Hepatic stellate cell (primary cell): Measurements from ENCODE around the gene IGLL1.
"Not testable (repeated sequence)": the region's sequence is repeated elsewhere in the genome, so short reads cannot be mapped to it uniquely, and the experiment has no call there.

Source experiments
- DNase-seq: peaks from one replicate; pipeline ENCODE4 v3.0.0; 2011; ENCODE audit warnings: low spot score

IGLL1 gene

DNA sequence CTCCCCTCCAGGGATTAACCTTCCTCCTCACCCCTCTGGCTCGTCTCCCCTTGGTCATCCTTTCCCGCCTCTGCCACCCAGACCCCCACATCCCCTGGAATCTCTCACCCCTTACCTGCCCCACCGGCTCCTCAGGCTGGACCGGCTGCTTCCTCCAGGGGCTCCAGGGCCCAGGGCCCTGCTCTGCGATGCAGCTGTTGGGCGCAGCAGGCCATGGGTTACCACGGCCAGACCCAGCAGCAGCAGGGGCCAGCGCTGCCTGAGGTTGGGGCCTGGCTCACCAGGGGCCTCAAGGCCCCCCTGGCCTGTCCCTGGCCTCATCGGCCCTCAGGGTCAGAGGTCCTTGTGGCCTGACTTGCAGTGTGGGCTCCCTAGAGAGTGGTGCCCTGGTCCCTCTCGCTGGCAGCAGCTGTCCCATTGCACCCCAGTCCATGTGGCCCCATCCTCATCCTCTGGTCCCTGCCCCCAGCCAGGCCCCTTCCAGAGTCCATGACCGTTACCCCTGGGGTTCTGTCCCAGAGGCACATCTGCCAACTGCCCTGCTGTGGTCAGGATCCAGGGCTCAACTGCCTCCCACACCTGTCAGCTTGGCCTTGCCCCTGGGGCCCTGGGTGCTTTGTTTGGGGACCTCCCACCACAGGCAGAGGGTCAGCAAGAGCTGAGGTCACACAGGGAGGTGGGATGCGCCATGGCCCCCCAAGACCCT is at the start of gene IGLL1:
IGLL1 (minus strand) TSS at position 421 of the 706 bp plus-strand sequence; CDS start at position 321, 100 bp downstream.
- DNase-seq, result no peak

DNA sequence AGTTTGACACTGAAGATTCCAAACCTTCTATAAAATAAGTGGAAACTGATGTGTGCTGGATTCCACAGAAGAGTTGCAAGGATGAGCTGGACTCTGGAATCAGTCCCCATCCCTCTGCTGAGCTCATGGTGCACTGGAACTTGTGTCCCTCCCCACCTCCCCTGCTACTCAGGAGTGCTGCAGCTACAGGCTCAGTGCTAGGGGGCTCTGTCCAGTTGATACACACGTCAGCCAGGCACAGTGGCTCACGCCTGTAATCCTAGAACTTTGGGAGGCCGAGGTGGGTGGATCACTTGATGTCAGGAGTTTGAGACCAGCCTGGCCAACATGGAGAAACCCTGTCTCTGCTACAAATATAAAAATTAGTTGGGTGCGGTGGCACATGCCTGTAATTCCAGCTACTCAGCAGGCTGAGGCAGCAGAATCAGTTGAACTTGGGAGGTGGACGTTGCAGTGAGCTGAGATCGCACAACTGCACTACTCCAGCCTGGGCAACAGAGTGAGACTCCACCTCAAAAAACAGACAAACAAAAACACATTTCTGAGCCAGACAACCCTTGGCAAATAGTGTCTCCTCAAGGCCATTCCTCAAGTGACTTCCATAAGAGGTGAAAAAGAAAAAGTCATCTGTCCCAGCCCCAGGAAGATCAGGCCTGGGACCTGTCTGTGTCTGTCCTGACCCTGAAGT is 48.1 kb upstream of the IGLL1 start:
- not testable (repeated sequence) for DNase-seq

DNA sequence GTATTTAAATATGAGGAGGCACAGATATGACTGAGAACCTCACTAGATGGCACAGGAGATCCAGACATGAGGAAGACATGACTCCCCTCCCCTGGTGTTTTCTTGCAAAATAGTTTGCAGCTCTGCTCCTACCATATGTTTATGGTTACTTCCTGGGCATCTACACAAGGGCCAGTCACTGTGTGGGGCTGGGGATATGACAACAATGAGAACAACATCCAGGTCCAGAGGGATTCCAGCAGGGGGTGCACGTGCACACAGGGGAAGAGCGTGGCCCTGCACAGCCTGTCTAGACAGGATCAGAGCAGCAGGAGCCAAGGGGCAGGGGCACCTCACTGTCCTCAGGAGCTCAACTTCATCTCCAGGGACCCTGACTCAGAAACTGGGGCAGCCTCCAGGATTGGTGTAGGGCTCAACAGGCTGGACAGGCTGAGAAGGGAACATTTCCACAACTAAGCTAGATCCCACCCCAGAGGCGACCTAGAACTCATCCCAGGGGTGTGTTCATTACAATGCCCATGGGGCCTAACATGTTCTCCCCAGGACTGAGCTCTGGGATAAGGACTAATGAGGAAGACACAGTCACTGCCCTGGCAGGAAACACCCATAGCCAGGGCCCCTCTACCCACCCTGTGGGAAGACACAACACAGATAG is 47.4 kb upstream of the IGLL1 start:
- DNase-seq, result not testable (repeated sequence)

DNA sequence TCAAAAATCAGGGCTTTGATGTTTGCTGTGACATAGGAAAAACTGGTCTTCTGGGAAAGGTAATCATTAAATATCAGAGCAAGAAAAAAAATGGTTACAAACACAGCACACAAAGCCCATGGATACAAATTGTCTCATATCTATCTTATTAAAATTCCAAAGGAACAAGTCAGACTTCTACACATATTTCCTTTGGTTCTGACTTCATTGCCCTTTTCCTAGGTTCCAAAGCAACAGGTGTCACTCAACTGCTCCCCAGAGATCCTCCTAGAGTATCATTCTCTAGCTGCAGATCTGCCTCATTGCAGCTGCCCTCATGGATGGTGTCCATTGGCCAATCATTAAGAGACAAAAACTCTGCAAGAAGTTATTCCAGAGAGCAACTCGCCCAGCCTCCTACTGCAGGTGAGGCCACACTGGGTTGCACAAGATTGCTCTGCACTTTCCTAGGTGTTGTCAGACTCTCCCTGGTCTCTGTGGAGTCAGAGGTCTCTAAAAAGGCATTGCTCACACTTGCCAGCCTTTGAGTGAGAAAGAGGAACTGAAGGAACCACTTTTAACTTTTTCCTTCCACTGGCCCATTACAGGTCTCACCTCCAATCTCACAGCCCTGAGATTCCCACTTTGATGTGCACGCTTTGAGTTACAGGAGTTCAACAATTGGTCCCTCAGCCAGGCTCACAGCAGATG is 46.3 kb upstream of the IGLL1 start:
- DNase-seq, result no peak

DNA sequence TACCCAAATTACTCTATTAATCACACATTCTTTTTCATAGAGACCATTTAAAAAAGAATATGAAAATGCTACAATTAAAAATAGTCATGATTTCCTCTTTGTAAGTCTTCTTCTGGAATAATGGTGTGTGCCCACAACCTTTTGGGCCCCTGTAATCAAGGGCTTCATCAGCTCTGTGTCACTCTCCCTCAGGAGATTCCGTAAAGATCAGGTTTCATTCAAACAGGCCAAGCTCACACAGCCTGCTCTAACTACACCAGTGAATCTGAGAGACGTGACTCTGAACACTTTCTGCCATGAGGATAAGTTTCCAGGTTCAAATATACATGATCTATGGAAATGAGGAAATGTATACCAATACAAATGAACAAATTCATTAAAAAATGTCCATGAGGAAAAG is 42.5 kb upstream of the IGLL1 start:
- DNase-seq, result no peak

DNA sequence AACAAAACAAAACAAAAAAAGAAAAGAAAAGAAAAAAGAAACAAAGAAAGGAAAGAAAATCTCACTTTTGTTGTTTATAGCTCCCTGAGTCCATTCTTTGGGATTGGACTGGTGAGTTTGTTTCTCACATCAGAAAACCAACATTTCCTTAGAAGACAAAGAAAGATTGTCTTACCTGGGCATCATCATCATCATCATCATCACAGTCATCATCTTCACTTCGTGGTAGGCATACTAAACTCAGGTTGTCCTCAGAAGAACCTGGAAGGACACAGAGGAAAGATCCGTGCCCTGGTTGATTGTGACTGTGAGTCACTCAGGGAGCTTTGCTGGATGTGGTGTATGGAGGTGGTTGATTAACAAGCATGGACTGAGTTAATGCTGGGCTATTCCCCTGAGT is 41.8 kb upstream of the IGLL1 start:
- DNase-seq, result not testable (repeated sequence)

DNA sequence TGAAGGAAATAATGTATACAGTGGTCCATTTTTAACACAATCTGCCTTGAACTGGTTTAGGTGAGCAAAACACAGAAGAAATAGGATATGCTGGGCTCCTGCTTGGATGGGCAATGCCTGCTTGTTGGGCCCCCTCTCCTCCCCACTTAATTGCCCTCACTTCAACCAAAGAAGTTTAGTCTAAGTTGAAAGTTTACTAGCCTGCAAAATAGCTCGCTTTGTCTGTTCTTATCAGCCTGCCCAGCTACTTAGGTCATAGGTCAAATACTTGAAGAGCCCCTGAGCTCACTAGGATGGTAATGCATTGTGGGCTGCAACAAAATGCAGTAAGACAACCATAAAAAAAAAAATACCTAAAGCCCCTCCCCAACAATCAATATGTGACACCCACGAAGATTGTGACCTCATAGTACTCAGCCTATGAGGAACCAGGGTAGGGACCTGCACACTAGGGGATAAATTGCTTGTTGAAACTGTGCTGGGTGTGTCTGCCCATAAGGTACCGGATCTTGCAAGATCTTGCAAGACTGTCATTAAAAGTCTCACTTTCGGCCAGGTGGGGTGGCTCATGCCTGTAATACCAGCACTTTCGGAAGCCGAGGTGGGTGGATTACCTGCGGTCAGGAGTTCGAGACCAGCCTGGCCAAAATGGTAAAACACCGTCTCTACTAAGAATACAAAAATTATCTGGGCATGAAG is 41.1 kb upstream of the IGLL1 start:
- DNase-seq, result no peak

DNA sequence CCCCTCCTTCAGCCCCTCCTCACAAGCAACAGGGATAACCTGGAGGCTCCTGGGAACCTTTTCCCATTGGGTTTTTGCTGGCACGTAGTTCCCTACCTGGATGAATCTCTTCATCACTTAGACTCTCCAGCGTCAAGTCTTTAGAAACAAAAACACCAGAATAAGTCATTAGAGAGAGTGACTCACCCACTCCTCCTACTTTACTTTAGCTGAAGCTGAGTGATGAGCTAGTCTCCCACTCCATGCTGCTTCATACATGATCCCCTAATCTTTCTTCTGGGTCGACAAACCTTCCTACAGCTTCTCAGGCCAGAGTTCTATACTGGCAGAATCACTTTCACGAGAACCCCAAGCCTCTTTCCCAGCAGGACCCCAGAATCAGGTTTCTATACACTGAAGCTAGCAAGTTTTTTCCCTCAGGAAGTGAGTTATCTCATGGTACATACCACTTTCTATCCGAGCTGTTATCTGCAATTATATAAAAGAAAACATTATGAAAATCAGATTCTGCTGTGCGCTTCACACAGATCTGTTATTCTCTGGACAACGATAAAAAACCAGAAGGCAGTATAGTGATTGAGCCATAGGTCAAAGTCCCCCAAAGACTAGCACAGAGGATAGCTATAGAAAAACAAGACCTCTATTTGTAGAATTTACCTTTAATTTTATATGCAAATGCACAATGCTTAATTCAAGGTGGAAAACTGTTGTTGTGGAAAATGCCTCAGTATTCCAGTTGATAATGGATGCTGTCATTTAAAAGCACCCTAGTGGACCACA is 33.3 kb upstream of the IGLL1 start:
- no peak for DNase-seq

DNA sequence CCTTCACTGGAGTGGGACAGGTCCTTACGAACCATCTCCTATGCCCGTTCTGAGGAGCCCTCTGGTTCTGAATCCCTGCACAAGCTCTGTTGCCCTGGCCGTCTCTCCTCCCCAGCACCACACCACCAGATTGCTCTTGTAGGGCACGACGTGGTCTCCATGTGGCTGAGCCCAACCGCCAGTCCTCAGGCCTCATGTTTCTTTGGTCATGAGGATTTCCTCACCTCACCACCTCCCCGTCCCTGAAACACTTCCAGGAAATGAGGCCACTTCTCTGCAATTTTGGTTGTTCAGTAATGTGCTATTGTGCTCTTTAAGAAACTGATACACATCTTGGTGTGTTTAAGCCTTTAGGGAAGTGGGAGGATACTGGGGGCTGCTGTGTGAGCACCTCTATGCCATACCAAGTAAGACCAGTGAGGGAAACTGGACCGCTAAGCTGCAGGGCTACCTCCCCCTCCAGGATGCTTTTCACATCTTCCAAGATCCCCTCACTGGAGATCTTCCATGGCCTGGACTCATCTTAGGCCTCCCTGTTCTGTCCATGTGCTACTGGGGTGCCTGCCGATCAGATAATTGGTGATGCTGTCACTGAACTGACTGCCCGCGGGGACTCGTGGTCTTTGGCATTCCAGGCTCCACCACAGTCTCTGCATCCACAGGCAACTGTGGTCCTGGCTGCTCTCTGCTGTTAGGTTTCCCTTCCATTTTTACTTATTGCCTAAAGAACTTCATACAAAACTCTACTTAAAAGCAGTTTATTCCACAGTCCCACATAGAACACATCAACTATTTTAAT is 30.1 kb upstream of the IGLL1 start:
- no peak for DNase-seq

DNA sequence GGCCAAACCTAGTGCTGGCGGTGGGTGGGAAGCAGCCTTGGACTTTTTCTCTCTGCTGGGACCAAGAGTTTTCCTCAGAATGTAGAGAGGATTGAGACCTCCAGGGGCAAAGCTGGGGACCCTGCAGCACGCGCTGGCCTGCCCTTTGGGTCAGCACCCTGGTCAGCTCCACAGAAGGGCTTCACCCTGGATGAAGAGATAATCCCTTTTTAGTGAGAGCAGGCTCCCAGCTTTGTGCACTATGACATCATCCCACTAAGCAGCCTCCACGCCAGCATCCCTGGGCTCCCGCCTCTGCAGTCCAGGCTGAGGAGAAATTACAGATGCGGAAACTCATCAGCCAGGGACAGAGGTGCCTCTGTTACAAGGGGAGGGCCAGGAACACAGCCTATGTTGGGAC is 28.5 kb upstream of the IGLL1 start:
- DNase-seq, result no peak

DNA sequence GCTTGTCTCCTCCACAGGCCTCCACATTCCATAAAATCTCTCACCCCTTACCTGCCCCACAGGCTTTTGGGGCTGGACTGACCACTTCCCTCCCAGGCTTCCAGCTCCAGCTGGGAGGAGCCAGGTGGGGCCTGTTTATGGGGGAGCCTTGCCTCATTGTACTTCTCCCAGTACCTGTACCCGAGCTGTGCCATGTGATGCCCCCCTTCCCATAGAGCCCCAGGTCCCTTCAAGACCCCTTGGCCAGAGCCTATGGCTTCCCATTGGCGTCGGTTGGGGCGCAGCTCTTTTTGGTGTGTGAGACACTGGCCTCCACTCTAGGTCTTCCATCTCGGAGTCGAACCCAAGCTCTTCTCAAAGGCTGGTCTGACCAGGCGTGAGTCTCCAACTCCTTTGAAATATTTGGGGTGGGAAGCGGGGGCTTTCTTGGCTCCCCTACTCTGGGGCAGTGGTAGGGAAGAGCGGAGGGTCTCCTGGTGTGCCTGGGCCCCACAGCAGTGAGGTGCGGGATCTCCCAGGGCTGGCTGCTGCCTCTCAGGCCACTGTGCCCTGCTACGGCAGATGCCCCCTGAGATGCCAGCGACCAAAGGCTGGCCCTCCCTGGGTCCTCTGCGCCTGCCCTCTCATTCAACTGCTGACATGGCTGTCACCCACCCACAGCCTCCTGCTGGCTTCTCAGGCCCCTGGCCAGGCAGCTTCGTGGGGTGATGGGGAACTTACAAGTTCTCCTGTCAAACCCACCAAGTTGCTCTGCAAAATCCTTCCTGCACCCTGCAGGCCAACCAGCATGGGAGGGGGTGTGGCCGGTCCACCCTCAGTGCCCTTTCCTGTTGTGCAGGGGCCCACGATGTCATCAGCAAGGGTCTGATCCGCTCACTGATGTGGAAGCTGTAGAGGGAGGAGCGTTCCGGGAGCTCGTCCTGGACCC is 26.4 kb upstream of the IGLL1 start:
- no peak for DNase-seq

DNA sequence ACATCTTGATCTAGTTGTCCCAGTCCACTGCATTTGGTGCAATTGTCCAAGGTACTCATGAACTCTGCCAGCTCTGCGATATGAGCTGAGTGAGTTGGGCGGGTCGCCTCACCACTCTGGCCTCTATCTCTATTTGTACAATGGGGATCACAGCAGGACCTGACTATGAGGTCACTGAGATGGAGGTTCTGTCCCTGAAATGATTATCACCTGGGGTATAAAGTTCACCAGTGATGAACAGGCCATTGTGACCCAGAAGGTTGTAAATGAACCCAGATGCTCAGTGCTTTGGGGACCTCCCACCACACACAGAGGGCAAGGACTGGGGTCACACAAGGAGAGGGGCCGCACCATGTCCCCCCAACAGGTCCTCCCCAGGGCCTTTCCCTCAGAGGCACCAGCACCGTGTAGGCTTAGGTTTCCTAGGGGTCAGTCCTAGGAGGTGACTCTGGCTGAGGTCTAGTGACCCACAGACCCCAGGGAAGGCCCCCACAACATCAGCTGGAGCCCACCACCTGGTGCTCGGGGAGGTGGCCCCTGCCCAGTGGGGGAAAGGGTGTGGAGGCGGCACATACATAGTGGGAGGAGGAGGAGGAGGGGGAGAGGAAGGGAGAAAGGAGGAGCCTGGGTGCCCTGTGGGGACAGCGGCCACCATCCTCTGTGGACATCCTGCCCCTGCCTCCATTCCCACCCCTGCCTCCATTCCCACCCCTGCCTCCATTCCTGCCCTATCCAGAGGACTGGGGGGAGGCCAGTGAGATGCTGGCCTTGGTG is 25.0 kb upstream of the IGLL1 start:
- DNase-seq, result no peak

DNA sequence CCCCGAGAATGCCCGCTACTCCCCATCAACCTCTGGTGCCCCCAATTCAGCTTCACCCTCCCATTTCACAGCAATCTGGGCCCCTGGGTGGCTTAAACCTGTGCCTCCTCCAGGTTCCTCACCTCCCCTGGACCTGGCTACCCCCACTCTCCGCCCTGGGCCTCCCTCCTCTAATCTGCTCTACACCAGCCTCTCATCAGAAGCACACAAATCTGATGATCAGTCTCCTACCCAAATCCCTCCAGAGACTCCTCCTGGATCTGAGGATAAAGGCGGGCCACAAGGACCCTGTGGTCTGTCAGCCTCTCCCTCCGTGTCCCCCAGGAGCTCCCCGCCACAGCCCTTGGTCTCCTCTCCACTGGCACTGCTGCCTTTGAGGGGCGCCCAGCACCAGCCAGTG is 23.2 kb upstream of the IGLL1 start:
- no peak for DNase-seq

DNA sequence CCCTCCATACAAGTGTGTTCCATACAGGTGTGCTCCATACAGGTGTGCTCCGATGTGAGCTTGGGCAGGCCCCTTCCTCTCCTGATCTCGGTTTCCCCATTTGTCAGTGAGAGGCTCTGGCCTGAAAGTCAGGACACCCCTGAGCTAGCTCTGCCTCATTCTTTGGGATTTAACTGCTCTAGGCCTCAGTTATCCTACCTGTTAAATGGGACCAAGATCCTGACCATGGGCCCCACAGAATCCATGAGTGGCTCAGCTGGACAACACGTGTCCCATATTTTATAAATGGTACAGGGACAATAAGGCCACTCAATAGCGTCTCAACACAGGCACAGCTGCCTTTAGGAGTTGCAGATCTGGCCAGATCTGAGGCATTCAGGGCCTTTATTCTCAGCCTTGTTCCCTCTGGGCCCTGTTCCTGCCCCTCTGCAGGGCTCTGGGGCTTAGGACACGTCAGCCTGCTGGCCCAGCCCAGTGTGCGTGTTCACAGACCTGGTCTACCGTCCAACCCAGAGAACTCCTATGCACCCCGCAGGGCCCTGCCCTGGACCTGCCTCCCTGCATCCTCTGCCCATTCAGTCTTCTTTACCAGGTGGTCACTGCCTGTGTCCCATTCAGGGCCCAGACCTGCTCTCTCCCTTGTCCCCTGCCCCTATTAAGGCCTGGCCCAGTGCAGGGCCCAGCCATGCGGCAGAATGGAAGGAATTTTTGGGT is 18.9 kb upstream of the IGLL1 start:
- no peak for DNase-seq

DNA sequence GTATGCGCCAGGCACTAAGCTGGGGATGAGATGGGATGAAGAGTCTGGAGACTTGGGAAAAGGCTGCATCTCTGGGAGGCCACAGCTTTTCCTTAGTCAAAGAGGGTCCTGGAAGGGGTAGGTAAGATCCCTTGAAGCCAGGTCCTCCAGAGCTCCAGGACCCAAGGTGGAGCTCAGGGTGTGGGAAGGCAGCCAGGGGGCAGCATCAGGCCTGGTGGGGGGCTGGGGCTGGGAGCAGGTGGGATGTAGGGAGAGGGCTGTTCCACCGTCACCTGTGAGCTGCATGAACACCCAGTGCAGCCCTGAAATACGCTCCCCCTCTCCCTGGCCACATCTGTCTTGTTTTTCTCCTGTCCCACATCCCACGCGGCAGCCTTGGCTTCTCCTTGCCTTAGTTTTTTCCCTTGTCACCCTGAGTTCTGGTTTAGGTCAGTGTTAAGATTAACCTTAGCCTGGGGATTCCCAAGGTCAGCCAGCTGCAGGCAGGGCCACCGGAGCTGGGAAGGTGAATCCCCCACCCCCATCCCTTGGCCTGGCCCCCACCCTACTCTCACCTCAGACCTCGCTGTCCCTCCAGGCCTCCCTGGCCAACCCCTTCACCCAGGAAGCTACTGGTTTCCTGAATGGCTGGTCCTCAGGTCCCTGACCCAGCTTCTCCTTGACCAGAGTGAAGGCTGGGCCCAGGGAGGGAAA is 17.6 kb upstream of the IGLL1 start:
- DNase-seq, result not testable (repeated sequence)

DNA sequence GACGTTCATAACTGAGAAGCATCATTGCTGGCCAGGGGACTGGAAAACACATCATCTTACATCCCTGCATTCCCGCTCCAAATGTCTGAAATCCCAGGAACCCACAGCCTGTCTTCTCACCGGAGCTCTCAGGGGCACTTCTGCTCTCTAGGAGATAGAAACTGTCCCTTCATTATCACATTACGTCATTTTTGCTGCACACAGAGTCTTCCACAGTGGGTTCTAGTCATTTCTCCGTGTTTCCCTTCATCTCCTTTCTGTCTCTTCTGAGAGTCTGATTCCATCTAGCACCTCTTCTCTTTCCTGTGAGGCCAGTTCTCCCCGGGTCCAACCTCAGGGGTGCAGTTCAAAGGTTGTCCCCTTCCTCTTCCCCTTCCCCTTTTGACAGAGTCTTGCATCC is 15.8 kb upstream of the IGLL1 start:
- DNase-seq, result not testable (repeated sequence)

DNA sequence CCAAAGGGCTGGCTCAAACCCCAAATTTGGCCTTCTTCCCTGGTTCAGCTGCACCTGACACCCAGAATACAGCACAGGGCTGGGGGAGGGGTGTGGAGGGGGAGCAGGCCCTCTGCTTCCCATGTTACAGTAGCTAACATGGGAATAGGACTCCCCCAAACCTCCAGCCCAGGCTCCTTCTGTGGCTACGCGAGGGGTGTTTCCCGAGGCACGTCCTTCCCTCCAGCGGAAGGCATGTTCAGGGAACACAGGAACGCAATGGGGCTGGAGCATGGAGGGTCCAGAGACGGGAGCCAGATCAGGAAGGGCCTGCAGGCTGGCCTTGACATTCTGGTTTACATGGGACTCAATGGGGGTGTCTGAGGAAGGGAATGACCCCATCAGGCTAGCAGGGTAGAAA is 11.8 kb upstream of the IGLL1 start:
- DNase-seq, result no peak
